CD4-positive, alpha-beta memory T cell (primary cell): ENCODE data around the gene LMNB1. TPM values are rescaled to one million over a fixed set of nuclear protein-coding genes. Genes with fewer than 3 reads are reported as not detected.
"Not testable (repeated sequence)": the region's sequence is repeated elsewhere in the genome, so short reads cannot be mapped to it uniquely, and the experiment has no call there.

Experiments
- CTCF ChIA-PET: fragments of 350-600 bp; sonication (Branson Sonifier 250); formaldehyde crosslinking; loops from one replicate; lab custom pipeline; 2021; ENCODE audit warnings: inconsistent platforms; ENCODE audit not compliant: partially characterized antibody; lab: Charles Lee
- POLR2A ChIA-PET: fragments of 350-600 bp; sonication (Branson Sonifier 250); formaldehyde crosslinking; loops from one replicate; lab custom pipeline; 2021; ENCODE audit not compliant: partially characterized antibody; lab: Charles Lee
- DNase-seq, 5 donors: peaks; one replicate each; pipeline versions ENCODE4 v3.0.0 to v3.0.0-alpha.2; 2020 to 2022; ENCODE audit warnings: mixed read lengths in 1 of 5
- H3K27ac ChIP-seq: one replicate; pipeline ENCODE4 v1.7.0; 2013; ENCODE audit warnings: low read depth, low read length
- H3K27me3 ChIP-seq: 2 replicates; pipeline ENCODE4 v1.7.0; 2013; ENCODE audit warnings: mild to moderate bottlenecking, low read length, moderate library complexity; ENCODE audit not compliant: insufficient read depth
- H3K36me3 ChIP-seq: 2 replicates; pipeline ENCODE4 v1.7.0; 2013; ENCODE audit warnings: mild to moderate bottlenecking, low read length, moderate library complexity; ENCODE audit not compliant: insufficient read depth
- H3K4me1 ChIP-seq: 2 replicates; pipeline ENCODE4 v1.7.0; 2013; ENCODE audit warnings: mild to moderate bottlenecking, low read length, moderate library complexity; ENCODE audit not compliant: insufficient read depth
- H3K4me3 ChIP-seq, 2 donors: one replicate each; pipeline ENCODE4 v1.7.0; 2013; ENCODE audit warnings: low read length in 2 of 2, mild to moderate bottlenecking in 1 of 2
- H3K9me3 ChIP-seq, 2 donors: one replicate each; pipeline ENCODE4 v1.7.0; 2013; ENCODE audit warnings: low read length in 2 of 2, control low read depth in 1 of 2; ENCODE audit not compliant: control insufficient read depth in 1 of 2
- H3K27ac Mint-ChIP-seq, 7 donors: one replicate each; pipeline ENCODE4 v1.8.0; 2020 to 2021; ENCODE audit warnings: mixed read lengths in 7 of 7, mild to moderate bottlenecking in 6 of 7, inconsistent platforms in 3 of 7, moderate library complexity in 3 of 7
- H3K27me3 Mint-ChIP-seq, 2 donors: one replicate each; pipeline ENCODE4 v1.8.0; 2020 to 2021; ENCODE audit warnings: mixed read lengths in 2 of 2
- H3K36me3 Mint-ChIP-seq, 2 donors: one replicate each; pipeline ENCODE4 v1.8.0; 2020 to 2021; ENCODE audit warnings: mixed read lengths in 2 of 2, inconsistent platforms in 1 of 2, mild to moderate bottlenecking in 1 of 2
- H3K4me1 Mint-ChIP-seq, 4 donors: one replicate each; pipeline ENCODE4 v1.8.0; 2020 to 2021; ENCODE audit warnings: mixed read lengths in 4 of 4, mild to moderate bottlenecking in 1 of 4
- H3K4me3 Mint-ChIP-seq, 8 donors: one replicate each; pipeline ENCODE4 v1.8.0; 2020 to 2021; ENCODE audit warnings: mixed read lengths in 8 of 8, mild to moderate bottlenecking in 7 of 8, moderate library complexity in 6 of 8, inconsistent platforms in 3 of 8
- H3K9me3 Mint-ChIP-seq, 8 donors: one replicate each; pipeline ENCODE4 v1.8.0; 2020 to 2021; ENCODE audit warnings: mixed read lengths in 8 of 8, mild to moderate bottlenecking in 5 of 8, inconsistent platforms in 3 of 8, moderate library complexity in 1 of 8
- intact Hi-C: fragments of 100-400 bp; cut with micrococcal nuclease; formaldehyde crosslinking; loops from one replicate; pipeline ENCODE4 v1.15.1; 2023
- polyA plus RNA-seq, 2 donors: library from polyadenylated mRNA; unstranded; fragments of 300-500 nt; fragmentation: Illumina TruSeq; gene quantifications; one replicate each; pipeline ENCODE4 v1.2.3, GENCODE V29; 2021
- total RNA-seq, 2 experiments: library from RNA; stranded (reverse); gene quantifications; one replicate each; pipeline ENCODE4 v1.2.3, GENCODE V29; 2021

LMNB1 gene, protein sequence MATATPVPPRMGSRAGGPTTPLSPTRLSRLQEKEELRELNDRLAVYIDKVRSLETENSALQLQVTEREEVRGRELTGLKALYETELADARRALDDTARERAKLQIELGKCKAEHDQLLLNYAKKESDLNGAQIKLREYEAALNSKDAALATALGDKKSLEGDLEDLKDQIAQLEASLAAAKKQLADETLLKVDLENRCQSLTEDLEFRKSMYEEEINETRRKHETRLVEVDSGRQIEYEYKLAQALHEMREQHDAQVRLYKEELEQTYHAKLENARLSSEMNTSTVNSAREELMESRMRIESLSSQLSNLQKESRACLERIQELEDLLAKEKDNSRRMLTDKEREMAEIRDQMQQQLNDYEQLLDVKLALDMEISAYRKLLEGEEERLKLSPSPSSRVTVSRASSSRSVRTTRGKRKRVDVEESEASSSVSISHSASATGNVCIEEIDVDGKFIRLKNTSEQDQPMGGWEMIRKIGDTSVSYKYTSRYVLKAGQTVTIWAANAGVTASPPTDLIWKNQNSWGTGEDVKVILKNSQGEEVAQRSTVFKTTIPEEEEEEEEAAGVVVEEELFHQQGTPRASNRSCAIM
- total RNA-seq (10 to 100 TPM; 28.2 to 32.3 TPM), polyA plus RNA-seq (1 to 10 TPM; 2.0 to 8.8 TPM)

DNA sequence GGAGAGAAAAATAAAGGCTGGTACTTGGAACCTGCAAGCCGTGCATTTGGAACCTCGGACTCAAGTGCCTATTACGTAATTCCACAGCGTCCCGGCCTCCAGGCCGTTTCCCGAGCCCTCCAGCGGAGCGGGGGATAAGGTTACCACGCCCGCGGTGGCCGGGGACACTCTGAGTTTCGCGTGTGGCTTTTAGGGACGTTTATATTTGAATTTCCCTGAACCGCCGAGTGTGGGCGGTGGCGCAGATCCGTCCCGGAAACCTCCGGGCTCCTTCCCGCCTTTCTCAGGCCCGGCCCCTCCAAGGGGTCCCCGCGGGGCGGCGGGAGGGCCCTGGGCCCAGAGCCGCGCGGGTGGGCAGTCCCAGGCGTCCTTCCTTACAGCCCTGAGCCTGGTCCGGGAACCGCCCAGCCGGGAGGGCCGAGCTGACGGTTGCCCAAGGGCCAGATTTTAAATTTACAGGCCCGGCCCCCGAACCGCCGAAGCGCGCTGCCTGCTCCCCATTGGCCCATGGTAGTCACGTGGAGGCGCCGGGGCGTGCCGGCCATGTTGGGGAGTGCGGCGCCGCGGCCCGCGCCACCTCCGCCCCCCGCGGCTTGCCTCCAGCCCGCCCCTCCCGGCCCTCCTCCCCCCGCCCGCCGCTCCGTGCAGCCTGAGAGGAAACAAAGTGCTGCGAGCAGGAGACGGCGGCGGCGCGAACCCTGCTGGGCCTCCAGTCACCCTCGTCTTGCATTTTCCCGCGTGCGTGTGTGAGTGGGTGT is at the start of gene LMNB1:
TSS of gene LMNB1 (plus strand) at position 638 of the 758 bp plus-strand sequence. CDS start 373 bp downstream, outside the sequence.
- H3K9me3 ChIP-seq: no peaks in the 10 kb centered on the region
- CTCF ChIA-PET: interaction anchor here (0.8 to 8.3 kb wide), 17 partner anchors 8 to 741 kb away, joined by 3 to 319 read pairs (median 6); partner anchors contain the start of genes MARCHF3, PHAX and PRRC1
- no peaks in the 10 kb centered on the region for H3K36me3 ChIP-seq
- peak; percentile 92 to 98 (median 94) for DNase-seq
- Mint-ChIP-seq H3K27me3 (no peaks in the 10 kb centered on the region), H3K4me3 (peak within 1 kb of the TSS; percentile 88 to 98 (median 95)), H3K9me3 (no peaks in the 10 kb centered on the region), H3K36me3 (peaks cover 0 to 8% of the 10 kb centered on the region in 2 donors), H3K27ac (peak within 1 kb of the TSS; percentile 86 to 99 (median 95)), H3K4me1 (peaks cover 16 to 35% (median 25%) of the 10 kb centered on the region in 4 donors)
- peaks cover 37% of the 10 kb centered on the region for H3K4me1 ChIP-seq
- POLR2A ChIA-PET: interaction anchor here (0.6 to 6.2 kb wide), 27 partner anchors 9 to 741 kb away, joined by 3 to 72 read pairs (median 10); partner anchors contain the start of genes ALDH7A1, C5orf63, MARCHF3 and PHAX
- no peaks in the 10 kb centered on the region for H3K27me3 ChIP-seq
- intact Hi-C loops: loop anchor here (2.0 to 5.0 kb wide), 5 partner anchors 18 to 740 kb away; partner anchors contain the start of genes GRAMD2B and PRRC1
- H3K27ac ChIP-seq: peak within 1 kb of the TSS; percentile 85
- H3K4me3 ChIP-seq: peak within 1 kb of the TSS; percentile 78 to 94

DNA sequence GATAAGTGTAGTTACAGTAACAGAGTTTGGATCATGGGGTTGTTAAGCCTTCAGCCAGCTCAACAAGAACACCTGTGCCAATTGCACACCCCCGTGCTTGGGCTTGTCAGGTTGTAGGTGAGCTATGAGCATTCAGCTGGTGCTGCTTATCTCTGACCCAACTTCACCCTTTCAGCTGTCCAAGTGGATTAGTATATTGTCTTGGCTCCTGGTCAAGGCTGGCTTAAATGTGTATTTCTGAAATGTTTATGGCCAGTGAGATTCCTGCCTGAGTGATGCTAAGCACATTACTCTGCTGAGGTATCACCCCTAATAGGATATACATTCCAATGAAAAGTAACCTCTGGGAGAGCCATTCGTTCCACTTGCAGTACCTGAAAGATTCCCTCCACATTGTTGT is 44.2 kb upstream of the LMNB1 start:
- no peaks in the 10 kb centered on the region for H3K36me3 Mint-ChIP-seq
- Histone ChIP-seq H3K27me3 (no peaks in the 10 kb centered on the region), H3K4me1 (peaks cover 13% of the 10 kb centered on the region), H3K9me3 (no peaks in the 10 kb centered on the region), H3K27ac (no peak overlapping the region), H3K36me3 (no peaks in the 10 kb centered on the region), H3K4me3 (no peak overlapping the region)
- ChIA-PET CTCF (no interaction called here), POLR2A (no interaction called here)
- peaks cover 6 to 9% (median 7%) of the 10 kb centered on the region in 4 donors for H3K4me1 Mint-ChIP-seq
- intact Hi-C loops: no loop called here
- peaks cover 0 to 2% of the 10 kb centered on the region in 2 donors for H3K27me3 Mint-ChIP-seq
- no peaks in the 10 kb centered on the region for H3K9me3 Mint-ChIP-seq
- no peak overlapping the region for H3K4me3 Mint-ChIP-seq
- peak overlapping the region in 1 of 7 donors; percentile 4 for H3K27ac Mint-ChIP-seq
- DNase-seq: no peak

DNA sequence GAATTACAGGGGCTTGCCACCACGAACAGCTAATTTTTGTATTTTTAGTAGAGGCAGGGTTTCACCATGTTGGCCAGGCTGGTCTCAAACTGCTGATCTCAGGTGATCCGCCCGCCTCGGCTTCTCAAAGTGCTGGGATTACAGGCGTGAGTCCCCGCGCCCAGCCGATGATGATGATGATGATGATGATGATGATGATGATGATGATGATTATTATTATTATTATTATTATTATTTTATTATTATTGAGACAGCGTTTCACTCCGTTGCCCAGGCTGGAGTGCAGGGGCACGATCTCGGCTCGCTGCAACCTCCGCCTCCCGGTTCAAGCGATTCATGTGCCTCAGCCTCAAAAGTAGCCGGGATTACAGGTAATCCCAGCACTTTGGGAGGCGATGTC is 42.4 kb upstream of the LMNB1 start:
- H3K36me3 Mint-ChIP-seq, intact Hi-C loops, H3K9me3 Mint-ChIP-seq, H3K27me3 Mint-ChIP-seq, H3K4me3 Mint-ChIP-seq, H3K9me3 ChIP-seq, H3K4me1 Mint-ChIP-seq, H3K36me3 ChIP-seq, POLR2A ChIA-PET, DNase-seq, H3K4me3 ChIP-seq, H3K27ac ChIP-seq, H3K27me3 ChIP-seq, H3K27ac Mint-ChIP-seq: not testable (repeated sequence)
- CTCF ChIA-PET: interaction anchor here (1.3 kb wide), 1 partner anchor 58 kb away, joined by 3 read pairs; no protein-coding TSS in a partner anchor
- H3K4me1 ChIP-seq: peaks cover 13% of the 10 kb centered on the region

DNA sequence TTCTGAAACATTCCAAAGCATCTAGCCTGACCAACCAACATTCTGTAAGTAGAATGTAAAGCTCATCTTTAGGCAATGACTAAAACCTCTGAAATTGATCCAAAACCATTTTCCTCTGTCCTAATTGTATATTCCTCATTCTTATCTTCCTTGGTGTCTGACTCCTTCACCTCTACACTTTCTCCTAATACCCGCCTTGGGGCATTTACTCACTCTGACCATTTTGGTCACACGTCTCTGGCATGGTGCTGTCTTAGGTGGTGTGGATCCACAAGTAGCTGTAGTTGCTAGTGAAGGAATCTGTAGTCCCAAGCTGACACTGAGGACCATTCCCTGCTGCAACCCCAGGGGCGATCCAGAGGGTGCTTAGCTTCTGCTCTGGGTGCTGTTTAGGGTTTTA is 40.8 kb upstream of the LMNB1 start:
- Histone ChIP-seq H3K9me3 (no peaks in the 10 kb centered on the region), H3K27ac (no peak overlapping the region), H3K27me3 (no peaks in the 10 kb centered on the region), H3K4me1 (peaks cover under 1% of the 10 kb centered on the region), H3K4me3 (no peak overlapping the region), H3K36me3 (no peaks in the 10 kb centered on the region)
- no peak overlapping the region for H3K4me3 Mint-ChIP-seq
- DNase-seq: no peak
- peaks cover under 1 to 1% (median under 1%) of the 10 kb centered on the region in 4 donors for H3K4me1 Mint-ChIP-seq
- H3K9me3 Mint-ChIP-seq: no peaks in the 10 kb centered on the region
- H3K27ac Mint-ChIP-seq: peak overlapping the region in 1 of 7 donors; percentile 3
- POLR2A ChIA-PET: interaction anchor here (1.0 kb wide), 1 partner anchor 41 kb away, joined by 6 read pairs; the partner anchor contains the start of gene LMNB1
- no peaks in the 10 kb centered on the region for H3K27me3 Mint-ChIP-seq
- intact Hi-C loops: no loop called here
- CTCF ChIA-PET: no interaction called here
- H3K36me3 Mint-ChIP-seq: no peaks in the 10 kb centered on the region

DNA sequence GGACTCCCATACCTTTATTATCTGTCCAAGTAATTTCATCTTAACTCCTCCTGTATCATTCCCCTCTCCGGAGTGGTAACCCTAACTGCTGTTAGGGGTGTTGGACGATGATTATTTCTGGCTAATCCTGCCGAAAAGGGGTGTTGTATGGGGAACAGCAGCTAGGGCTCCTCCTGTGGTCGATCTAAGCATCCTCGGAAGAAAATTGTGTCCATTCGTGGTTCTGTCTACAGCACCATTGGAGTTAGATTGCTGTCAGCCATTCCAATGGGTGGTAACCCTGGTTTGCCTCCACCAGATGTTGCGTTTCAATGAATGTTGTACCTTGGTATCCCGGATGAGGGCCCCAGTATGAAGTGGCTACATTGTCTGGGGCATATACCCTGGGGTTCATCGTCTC is 35.6 kb upstream of the LMNB1 start:
- CTCF ChIA-PET: interaction anchor here (1.1 kb wide), 1 partner anchor 37 kb away, joined by 3 read pairs; no protein-coding TSS in a partner anchor
- H3K27me3 ChIP-seq: no peaks in the 10 kb centered on the region
- Mint-ChIP-seq H3K4me1 (no peaks in the 10 kb centered on the region), H3K27me3 (peaks cover 0 to 3% of the 10 kb centered on the region in 2 donors), H3K36me3 (no peaks in the 10 kb centered on the region), H3K4me3 (peak overlapping the region in 1 of 8 donors; percentile 58), H3K9me3 (no peaks in the 10 kb centered on the region), H3K27ac (no peak overlapping the region)
- H3K36me3 ChIP-seq: no peaks in the 10 kb centered on the region
- DNase-seq: no peak
- no peak overlapping the region for H3K27ac ChIP-seq
- H3K4me3 ChIP-seq: no peak overlapping the region
- no peaks in the 10 kb centered on the region for H3K9me3 ChIP-seq
- H3K4me1 ChIP-seq: no peaks in the 10 kb centered on the region
- POLR2A ChIA-PET: interaction anchor here (0.7 kb wide), 1 partner anchor 602 kb away, joined by 4 read pairs; no protein-coding TSS in a partner anchor
- intact Hi-C loops: no loop called here

DNA sequence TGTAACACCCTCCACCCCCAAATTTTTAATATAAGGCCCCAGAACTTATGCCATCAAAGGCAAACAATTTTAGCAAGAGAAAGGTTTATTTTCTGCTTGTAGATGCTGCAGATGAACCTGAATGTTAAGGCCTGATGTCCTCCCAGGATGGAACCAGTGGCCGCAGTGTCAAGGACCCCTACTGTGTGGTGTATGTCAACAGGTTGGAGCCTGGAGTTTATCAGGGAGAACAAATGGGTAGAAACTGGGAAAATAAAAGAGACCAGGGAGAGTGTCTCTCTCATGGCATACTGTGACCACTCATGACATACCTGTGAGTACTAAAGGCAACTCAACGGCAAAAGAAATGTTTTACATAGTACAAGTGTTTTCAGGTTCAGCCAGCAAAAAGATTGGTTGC is 34.5 kb upstream of the LMNB1 start:
- no peaks in the 10 kb centered on the region for H3K4me1 ChIP-seq
- POLR2A ChIA-PET: no interaction called here

More for the DNA sequence above, 34.5 kb upstream of the LMNB1 start:
- DNase-seq: no peak
- intact Hi-C loops: no loop called here
- Mint-ChIP-seq H3K4me1 (peaks cover 0 to 2% (median 1%) of the 10 kb centered on the region in 4 donors), H3K9me3 (no peaks in the 10 kb centered on the region), H3K36me3 (no peaks in the 10 kb centered on the region), H3K4me3 (no peak overlapping the region), H3K27ac (no peak overlapping the region), H3K27me3 (peaks cover 0 to 3% of the 10 kb centered on the region in 2 donors)
- no peaks in the 10 kb centered on the region for H3K27me3 ChIP-seq
- no peaks in the 10 kb centered on the region for H3K9me3 ChIP-seq
- H3K36me3 ChIP-seq: no peaks in the 10 kb centered on the region
- H3K4me3 ChIP-seq: no peak overlapping the region
- H3K27ac ChIP-seq: no peak overlapping the region
- CTCF ChIA-PET: interaction anchor here (1.1 kb wide), 1 partner anchor 36 kb away, joined by 3 read pairs; no protein-coding TSS in a partner anchor
